COR-L47 (cell line): ENCODE measurements around the gene SIRPG.
"Not testable (repeated sequence)": the region's sequence is repeated elsewhere in the genome, so short reads cannot be mapped to it uniquely, and the experiment has no call there.

Experiments used
- DNase-seq: peaks from one replicate; lab custom pipeline; 2025; lab: John Stamatoyannopoulos, UW

SIRPG gene

DNA sequence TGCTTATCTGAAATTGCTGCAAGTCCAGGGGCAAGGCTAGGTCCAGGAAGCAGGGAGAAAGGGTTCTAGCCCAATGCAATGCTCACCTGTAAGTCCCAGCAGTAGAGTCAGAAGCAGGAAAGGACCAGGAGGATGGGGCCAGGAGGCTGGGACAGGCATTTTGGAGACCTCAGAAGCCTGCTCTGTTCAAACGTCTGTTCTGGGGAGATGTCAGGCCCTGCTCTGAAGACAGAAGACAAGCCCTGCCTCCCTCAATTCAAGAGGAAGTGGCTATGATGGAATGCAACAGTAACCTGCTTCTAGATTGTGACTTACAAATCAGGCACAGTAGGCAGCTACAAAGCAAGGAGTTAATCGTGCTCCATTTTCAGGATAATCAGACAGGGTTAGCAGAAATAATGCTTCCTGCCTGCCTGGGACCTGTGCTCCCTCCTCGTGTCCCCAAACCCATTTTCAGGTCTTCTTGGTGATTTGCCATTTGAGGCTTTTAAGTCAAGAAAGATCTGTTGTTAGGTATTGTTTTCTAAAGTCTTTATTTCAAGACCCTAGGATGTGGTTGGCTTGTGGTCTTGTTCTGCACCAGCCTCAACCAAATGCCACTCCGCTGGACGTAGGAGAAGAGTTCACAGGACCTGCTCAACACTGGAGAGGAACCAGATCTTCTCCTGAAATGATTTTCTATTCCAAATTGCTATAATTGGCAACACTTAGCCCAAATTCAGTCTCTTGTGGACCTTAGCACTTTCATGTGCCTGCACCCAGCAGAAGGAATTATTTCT is at the start of gene SIRPG:
Gene SIRPG, minus strand, starts transcription at position 224 of the 779 bp plus-strand sequence. Its CDS starts 65 bp downstream, at position 159.
- no peak for DNase-seq

GRCh38 chr20:1706887-1707286 is 49.3 kb upstream of the SIRPG start:
- not testable (repeated sequence) for DNase-seq

DNA sequence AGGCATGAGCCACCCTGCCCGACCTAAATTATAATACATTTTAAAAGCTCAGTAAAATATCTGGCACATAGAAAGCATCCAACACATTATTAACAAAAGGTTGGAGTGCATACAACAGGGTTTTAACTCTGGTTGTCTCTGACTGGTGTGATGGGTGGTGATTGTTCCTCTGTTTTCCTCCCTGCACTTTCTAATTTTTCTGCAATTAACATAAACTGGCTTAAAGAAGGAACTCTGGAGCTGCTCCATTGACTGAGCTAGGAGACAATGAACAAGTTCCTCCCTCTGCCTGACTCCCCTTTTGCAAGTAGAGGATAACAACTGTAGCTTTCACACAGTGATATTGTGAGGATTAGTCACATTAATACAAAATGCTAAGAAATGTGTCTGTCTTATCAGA is 48.5 kb upstream of the SIRPG start:
- DNase-seq, result no peak

- no peak for DNase-seq
These were observed 45.3 kb upstream of the SIRPG start for GRCh38 chr20:1702855-1703254.

DNA sequence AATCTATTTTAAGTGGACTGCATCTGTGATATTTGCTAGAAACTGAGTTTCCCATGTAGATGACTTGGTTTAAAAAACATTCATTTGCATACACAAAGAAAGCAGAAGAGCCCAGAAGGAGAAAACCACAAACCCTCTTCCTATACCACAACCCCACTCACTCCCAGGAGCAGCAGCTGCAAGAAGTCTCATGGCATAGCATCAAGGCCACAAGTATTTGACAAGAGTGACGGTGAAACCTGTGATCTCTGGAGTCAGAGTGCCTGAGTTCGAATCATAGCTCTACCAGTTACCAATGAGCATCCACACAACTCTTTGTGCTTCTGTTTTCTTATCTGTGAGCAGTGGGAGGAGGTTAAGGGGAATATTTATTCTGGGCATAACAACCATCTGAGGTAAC is 44.7 kb upstream of the SIRPG start:
- DNase-seq, result no peak

DNA sequence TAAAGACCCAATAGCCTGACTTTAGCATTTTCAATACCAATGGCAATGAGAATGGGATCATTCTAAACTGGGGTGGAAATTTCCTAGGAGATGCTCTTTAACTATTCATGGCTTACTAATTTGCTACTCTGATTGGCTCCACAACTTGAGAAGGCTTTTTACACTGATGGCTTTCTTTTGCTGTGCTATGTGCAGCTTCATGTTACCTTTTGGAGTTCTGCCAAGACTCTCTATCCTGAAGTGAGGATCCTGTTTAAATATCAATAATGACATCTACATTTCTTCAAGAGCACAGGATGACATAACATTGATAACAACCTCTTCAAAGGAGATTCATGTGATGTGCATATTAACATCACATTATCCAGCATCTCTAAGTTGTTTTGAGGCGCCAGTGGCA is 43.4 kb upstream of the SIRPG start:
- peak; percentile 7 for DNase-seq

- no peak for DNase-seq
These were observed 40.0 kb upstream of the SIRPG start for GRCh38 chr20:1697592-1697991.

DNA sequence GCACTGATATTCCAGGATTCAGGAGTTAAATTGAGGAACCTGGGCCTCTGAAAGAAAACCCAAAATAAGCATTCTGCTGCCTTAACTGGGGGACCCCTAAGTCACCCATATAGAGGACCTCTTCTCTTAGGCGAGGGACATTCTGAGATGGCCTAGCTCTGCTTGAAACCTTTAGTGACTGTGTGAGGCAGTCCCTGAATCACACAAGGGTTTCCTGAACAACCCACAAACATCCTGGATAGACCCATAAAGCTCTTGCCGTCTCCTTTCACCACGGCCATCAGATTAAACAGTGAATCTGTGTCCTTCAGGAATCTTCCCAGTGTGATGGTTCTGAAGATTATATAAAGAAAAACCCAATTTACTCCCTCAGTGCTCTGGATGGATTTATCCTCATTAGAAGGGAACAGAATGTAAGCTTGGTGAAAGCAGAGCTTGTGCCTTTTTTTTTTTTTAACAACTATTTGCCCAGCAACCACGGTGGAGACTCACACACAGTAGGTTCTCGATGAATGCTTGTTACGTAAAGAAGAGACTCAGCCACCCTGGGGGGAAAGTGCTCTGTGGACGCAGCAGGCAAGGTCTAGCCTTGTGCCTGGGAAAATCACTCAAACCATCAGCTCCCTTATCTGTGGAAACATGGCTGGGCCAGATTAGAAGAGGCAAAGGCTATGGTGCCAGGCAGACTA is 39.1 kb upstream of the SIRPG start:
- no peak for DNase-seq

DNA sequence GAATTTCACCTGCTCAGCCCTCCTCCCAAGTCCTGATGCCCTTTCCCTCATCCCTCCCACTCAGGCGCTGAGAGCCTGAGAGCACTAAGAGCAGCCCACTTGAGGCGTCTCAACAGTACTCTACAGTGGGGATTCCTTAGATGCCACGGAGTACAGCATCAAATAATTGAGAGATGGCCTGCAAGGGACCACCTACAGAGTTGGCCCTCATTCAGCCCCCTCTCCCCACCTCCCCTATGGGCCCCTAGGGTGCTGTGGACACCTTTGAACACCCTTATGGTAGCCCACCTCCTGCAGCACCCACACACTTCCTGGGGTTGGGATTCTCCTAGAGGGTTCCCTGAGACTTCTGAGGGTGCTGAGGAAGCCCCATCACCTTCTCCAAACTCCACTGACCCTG is 37.1 kb upstream of the SIRPG start:
- DNase-seq, result no peak

GRCh38 chr20:1693427-1693826 is 35.8 kb upstream of the SIRPG start:
- DNase-seq, result no peak

- DNase-seq, result no peak
These were observed 32.1 kb upstream of the SIRPG start for GRCh38 chr20:1689721-1690120.

- DNase-seq, result no peak
These were observed 31.4 kb upstream of the SIRPG start for GRCh38 chr20:1688886-1689538.

- no peak for DNase-seq
These were observed 29.5 kb upstream of the SIRPG start for GRCh38 chr20:1687053-1687452.

- DNase-seq, result no peak
These were observed 28.7 kb upstream of the SIRPG start for GRCh38 chr20:1686151-1686748.

DNA sequence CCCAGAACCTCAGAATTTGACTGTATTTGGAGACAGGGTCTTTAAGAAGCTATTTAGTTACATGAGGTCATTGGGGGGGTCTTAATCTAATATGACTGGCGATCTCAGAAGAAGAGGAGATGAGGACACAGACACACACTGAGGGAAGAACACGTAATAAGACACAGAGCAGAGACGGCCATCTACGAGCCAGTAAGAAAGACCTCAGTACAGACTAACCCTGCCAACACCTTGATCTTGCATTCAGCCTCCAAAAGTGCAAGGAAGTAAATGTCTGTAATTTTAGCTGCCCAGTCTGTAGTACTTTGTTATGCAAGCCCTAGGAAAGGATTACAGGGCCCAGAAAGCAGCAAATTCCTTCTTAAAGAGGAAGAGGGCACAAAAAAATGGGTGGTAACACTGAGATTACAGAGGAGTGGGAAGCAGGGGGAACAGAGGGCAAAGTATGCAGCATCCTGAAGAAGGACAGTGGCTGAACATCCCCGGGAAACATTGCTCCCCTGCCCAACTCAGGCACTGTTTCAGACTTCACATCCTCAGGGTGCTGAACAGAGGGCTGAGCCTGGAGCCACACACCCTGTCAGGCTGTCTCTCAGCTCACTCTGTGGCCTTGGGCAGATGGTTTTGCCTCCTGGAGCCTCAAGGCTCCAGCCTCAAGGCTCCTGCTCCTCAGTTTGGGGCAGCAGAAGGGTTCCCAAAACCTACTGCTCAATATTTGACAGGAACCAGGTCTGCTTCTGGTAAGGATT is 27.9 kb upstream of the SIRPG start:
- DNase-seq, result no peak

- no peak for DNase-seq
These were observed 27.3 kb upstream of the SIRPG start for GRCh38 chr20:1684872-1685271.

GRCh38 chr20:1676650-1677049 is 19.1 kb upstream of the SIRPG start:
- no peak for DNase-seq

DNA sequence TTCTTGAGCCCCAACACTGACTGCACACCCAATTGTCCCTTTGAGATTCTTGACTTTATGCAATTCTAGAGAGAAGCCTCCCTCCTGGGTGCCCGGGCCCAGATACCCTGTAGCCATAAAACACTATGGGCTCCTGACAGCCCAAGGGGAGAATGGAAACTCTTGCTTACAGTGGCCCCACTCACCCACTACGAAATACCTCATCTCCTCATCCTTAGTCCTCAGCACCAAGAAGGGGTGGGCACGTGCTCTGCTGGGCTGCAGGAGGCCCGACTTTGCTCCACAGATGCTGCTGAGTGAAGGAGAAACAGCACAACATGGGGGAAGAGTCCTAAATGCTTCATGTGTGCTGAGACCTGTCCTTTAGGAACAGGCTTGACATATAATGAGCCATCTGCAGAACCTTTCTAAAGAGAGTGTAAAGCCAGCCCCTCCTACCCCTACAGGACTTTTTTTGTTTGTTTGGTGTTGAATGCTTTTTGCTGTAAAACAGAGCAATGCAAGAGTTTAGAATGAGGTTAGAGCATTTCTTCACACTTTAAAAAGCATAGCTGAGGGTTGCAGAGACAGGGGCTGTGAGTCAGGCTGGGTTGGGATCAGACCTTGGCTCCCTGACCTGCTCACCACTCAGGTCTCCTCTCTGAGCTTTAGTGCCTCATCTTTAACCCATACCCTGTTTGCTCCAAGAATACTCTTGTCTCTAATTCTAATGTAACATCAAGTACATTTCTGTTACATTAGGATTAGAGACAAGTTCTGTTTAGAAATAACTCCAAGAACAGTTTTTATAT is 17.6 kb upstream of the SIRPG start:
- DNase-seq, result no peak

- no peak for DNase-seq
These were observed 16.8 kb upstream of the SIRPG start for GRCh38 chr20:1674361-1674760.

DNA sequence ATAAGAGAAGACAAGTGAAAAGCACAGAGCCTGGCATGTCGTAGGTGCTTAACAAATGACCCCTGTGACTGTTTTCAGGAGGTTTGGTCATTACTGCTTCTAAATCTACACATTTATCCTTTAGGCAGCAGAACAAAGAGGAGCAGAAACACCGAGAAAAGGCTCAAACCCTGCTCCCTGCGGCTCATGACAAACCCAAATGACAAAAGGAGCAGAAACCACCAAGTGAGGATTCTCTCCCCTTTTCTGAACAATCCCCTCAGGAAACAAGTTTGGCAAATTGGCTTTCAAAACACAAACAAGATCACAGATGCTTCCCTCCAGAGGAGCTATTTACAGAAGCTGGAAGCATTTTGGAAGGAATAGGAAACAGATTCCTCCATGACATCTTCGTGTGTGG is 15.8 kb upstream of the SIRPG start:
- no peak for DNase-seq

- no peak for DNase-seq
These were observed 15.1 kb upstream of the SIRPG start for GRCh38 chr20:1672728-1673127.
